K562 (cell line): ENCODE measurements around the gene GZMH. TPM values are rescaled to one million over a fixed set of nuclear protein-coding genes. Genes with fewer than 3 reads are reported as not detected.

ENCODE experiments used
- ATAC-seq: fragments of 200-7000 bp; cut with Tn5 transposase; 3 replicates; pipeline ENCODE4 v1.9.1; 2020; ENCODE audit warnings: moderate library complexity
- BruUV-seq: library from RNA; stranded (reverse); fragments of 400-500 nt; replicated peaks from 2 replicates; lab custom pipeline; 2021; lab: Mats Ljungman, UMichigan
- CTCF ChIA-PET: fragments of 300-600 bp; formaldehyde crosslinking; extraction: SDS; loops from one replicate; lab custom pipeline; 2021; ENCODE audit warnings: low intra/inter-chr PET ratio; lab: Yijun Ruan, JAX
- POLR2A ChIA-PET: fragments of 300-600, 350-650 bp; sonication (Branson Sonifier 250); formaldehyde crosslinking; extraction: SDS; loops from one replicate; lab custom pipeline; 2021; ENCODE audit warnings: antibody characterized with exemption, inconsistent platforms; lab: Yijun Ruan, JAX
- DNase-seq, 4 experiments: peaks; one replicate each; pipeline versions ENCODE4 v3.0.0 to v3.0.0-alpha.2; 2011 to 2018; ENCODE audit warnings: low spot score in 3 of 4, mixed read lengths in 3 of 4; ENCODE audit errors: extremely low read depth in 1 of 4
- FAIRE-seq: peaks from 2 replicates; lab custom pipeline; 2011; peaks lifted over from hg19 to GRCh38; lab: Jason Lieb, UNC
- H2AFZ ChIP-seq: 2 replicates; pipeline ENCODE4 v1.6.0; 2011; ENCODE audit warnings: low read depth, low read length, control low read depth, inconsistent platforms
- H3K27ac ChIP-seq: fragments of 200-600 bp; 3 replicates; pipeline ENCODE4 v1.8.0; 2011; ENCODE audit warnings: low read depth, mild to moderate bottlenecking, control low read depth, inconsistent platforms, low read length, moderate library complexity, mixed read lengths; ENCODE audit errors: extremely low read depth
- H3K27me3 ChIP-seq, 2 experiments: fragments of 300-600 bp in 1 of 2; 2 replicates in 1 of 2; 3 replicates in 1 of 2; pipeline versions ENCODE4 v1.6.0 to v1.8.0; 2011; ENCODE audit warnings: inconsistent platforms in 2 of 2, low read length in 2 of 2, mild to moderate bottlenecking in 1 of 2, mixed read lengths in 1 of 2, moderate library complexity in 1 of 2; ENCODE audit not compliant: control insufficient read depth in 2 of 2, insufficient read depth in 2 of 2
- H3K36me3 ChIP-seq: fragments of 300-600 bp; 3 replicates; pipeline ENCODE4 v1.8.0; 2011; ENCODE audit warnings: mild to moderate bottlenecking, low read length, inconsistent platforms; ENCODE audit not compliant: control insufficient read depth, insufficient read depth
- H3K4me1 ChIP-seq, 2 experiments: fragments of 200-600 bp in 1 of 2; replicated peaks in 1 of 2; 2 replicates in 1 of 2; 3 replicates in 1 of 2; pipeline versions ENCODE4 v1.5.1 to v1.8.0; 2011; ENCODE audit warnings: inconsistent platforms in 2 of 2, low read length in 2 of 2, mild to moderate bottlenecking in 1 of 2, mixed read lengths in 1 of 2, moderate library complexity in 1 of 2; ENCODE audit not compliant: control insufficient read depth in 2 of 2, insufficient read depth in 2 of 2
- H3K4me2 ChIP-seq: 2 replicates; pipeline ENCODE4 v1.6.1; 2011; ENCODE audit warnings: low read length, control low read depth, inconsistent platforms, mixed read lengths; ENCODE audit not compliant: insufficient read depth
- H3K4me3 ChIP-seq: fragments of 200-600 bp; sonication (generic), shearing (Covaris generic); 2 replicates; pipeline ENCODE4 v1.5.1; 2016; ENCODE audit warnings: control low read depth, inconsistent platforms
- H3K79me2 ChIP-seq: fragments of 200-600 bp; 3 replicates; pipeline ENCODE4 v1.8.0; 2011; ENCODE audit warnings: low read length, inconsistent platforms; ENCODE audit not compliant: control insufficient read depth, insufficient read depth
- H3K9ac ChIP-seq, 2 experiments: 2 replicates each; pipeline versions ENCODE4 v1.6.0 to v1.6.1; 2011; ENCODE audit warnings: low read depth in 2 of 2, low read length in 2 of 2, control low read depth in 1 of 2, inconsistent platforms in 1 of 2, mild to moderate bottlenecking in 1 of 2, mixed read lengths in 1 of 2; ENCODE audit not compliant: insufficient read depth in 1 of 2
- H3K9me1 ChIP-seq: one replicate; pipeline ENCODE4 v1.6.0; 2011; ENCODE audit warnings: inconsistent platforms, mild to moderate bottlenecking, low read length, moderate library complexity; ENCODE audit not compliant: control insufficient read depth, insufficient read depth
- H3K9me3 ChIP-seq: replicated peaks from 2 replicates; pipeline ENCODE4 v1.5.1; 2011; ENCODE audit warnings: low read depth, low read length, inconsistent platforms; ENCODE audit not compliant: control insufficient read depth, insufficient read depth
- H4K20me1 ChIP-seq: replicated peaks from 2 replicates; pipeline ENCODE4 v1.6.1; 2011; ENCODE audit warnings: low read length, inconsistent platforms, mixed read lengths; ENCODE audit not compliant: control insufficient read depth, insufficient read depth
- ELF1 ChIP-seq: fragments of 200-800 bp; sonication (Bioruptor generic); IDR thresholded peaks from 2 replicates; pipeline ENCODE4 v1.6.1; 2016; ENCODE audit warnings: missing genetic modification characterization, missing compliant biosample characterization
- FOXA3 ChIP-seq, 2 experiments: fragments of 450-650 bp in 1 of 2; sonication (generic) in 1 of 2; formaldehyde crosslinking; IDR thresholded peaks in 1 of 2; conservative IDR thresholded peaks in 1 of 2; 2 replicates each; pipeline versions ENCODE4 v1.4.0 to v1.8.0; 2020 to 2022; ENCODE audit warnings: mild to moderate bottlenecking in 2 of 2, missing genetic modification reagents in 1 of 2
- NFE2L1 ChIP-seq: fragments of 450-650 bp; IDR thresholded peaks from 2 replicates; pipeline ENCODE4 v1.6.1; 2016; ENCODE audit warnings: missing genetic modification characterization, low read depth, mild to moderate bottlenecking, missing compliant biosample characterization, moderate library complexity, borderline replicate concordance
- SLC30A9 ChIP-seq: fragments of 250-450 bp; sonication (Bioruptor Pico); IDR thresholded peaks from 2 replicates; pipeline ENCODE4 v1.8.0; 2022; ENCODE audit warnings: mild to moderate bottlenecking, moderate library complexity
- SMAD4 ChIP-seq: fragments of 250-450 bp; sonication (Bioruptor Pico); conservative IDR thresholded peaks from 2 replicates; pipeline ENCODE4 v1.8.0; 2021; ENCODE audit warnings: inconsistent platforms, mild to moderate bottlenecking, moderate library complexity
- TAF9B ChIP-seq: fragments of 450-650 bp; IDR thresholded peaks from 2 replicates; pipeline ENCODE4 v1.6.1; 2018; ENCODE audit warnings: mild to moderate bottlenecking; ENCODE audit not compliant: partially characterized antibody
- TFAM ChIP-seq: fragments of 250-450 bp; sonication (Bioruptor Pico); conservative IDR thresholded peaks from 2 replicates; pipeline ENCODE4 v1.5.0; 2021; ENCODE audit warnings: mild to moderate bottlenecking, moderate library complexity
- XRCC3 ChIP-seq: fragments of 450-650 bp; IDR thresholded peaks from 2 replicates; pipeline ENCODE4 v1.6.1; 2017; ENCODE audit warnings: mild to moderate bottlenecking, moderate library complexity
- ZBTB17 ChIP-seq: fragments of 450-650 bp; formaldehyde crosslinking; IDR thresholded peaks from 2 replicates; pipeline ENCODE4 v1.4.0; 2020; ENCODE audit warnings: mild to moderate bottlenecking
- ZNF408 ChIP-seq: fragments of 250-450 bp; sonication (Bioruptor Pico); IDR thresholded peaks from 2 replicates; pipeline ENCODE4 v1.4.0; 2020; ENCODE audit warnings: low read depth, mild to moderate bottlenecking, moderate library complexity
- ZSCAN29 ChIP-seq: fragments of 450-650 bp; IDR thresholded peaks from 2 replicates; pipeline ENCODE4 v1.6.1; 2017
- WGBS: fragments of 100-300 bp; shearing (Covaris generic); methylation state at CpG from one replicate; pipeline ENCODE4 v1.1.6; 2016; ENCODE audit warnings: low coverage, mixed read lengths; ENCODE audit not compliant: insufficient coverage; ENCODE audit errors: missing lambda C conversion rate; 5-methylcytosine and 5-hydroxymethylcytosine counted together
- in situ Hi-C: fragments of 300-500 bp; cut with MboI; formaldehyde crosslinking; loops from 4 replicates; pipeline ENCODE4 v1.15.0; 2018; ENCODE audit warnings: inconsistent platforms, mixed read lengths
- intact Hi-C: fragments of 100-400 bp; cut with micrococcal nuclease; formaldehyde crosslinking; loops from 2 replicates; pipeline ENCODE4 v1.14.2; 2022
- polyA plus RNA-seq, 8 experiments: library from polyadenylated mRNA; depleted of rRNA in 4 of 8; stranded (reverse) in 5 of 8; unstranded in 3 of 8; fragments of >200 nt; fragmentation: Nextera tagmentation in 2 of 8; fragmentation: Illumina TruSeq in 1 of 8; extraction: Ambion mirVana in 2 of 8; extraction: Trizol in 1 of 8; gene quantifications; 2 replicates each; pipeline versions ENCODE4 v1.2.1 to v1.2.3, GENCODE V29; 2011 to 2014; ENCODE audit warnings: inconsistent platforms in 1 of 8, missing spikeins in 1 of 8
- total RNA-seq, 7 experiments: library from RNA; depleted of rRNA in 6 of 7; stranded (reverse); fragments of >200 nt in 6 of 7; fragmentation: Illumina TruSeq in 2 of 7; extraction: Trizol in 2 of 7; gene quantifications; 2 replicates each; pipeline versions ENCODE4 v1.2.1 to v1.2.3, GENCODE V29; 2011 to 2021; ENCODE audit warnings: low replicate concordance in 1 of 7
- TF ChIP-seq, protein P1 (sequence below): fragments of 250-450 bp; sonication (Bioruptor Pico); IDR thresholded peaks from 2 replicates; pipeline ENCODE4 v1.6.1; 2021; ENCODE audit warnings: mild to moderate bottlenecking
- TF ChIP-seq, protein P2 (sequence below): fragments of 250-450 bp; sonication (Bioruptor Pico); IDR thresholded peaks from 2 replicates; pipeline ENCODE4 v1.8.0; 2021; ENCODE audit warnings: mild to moderate bottlenecking, moderate library complexity
- TF ChIP-seq, protein P3 (sequence below): IDR thresholded peaks from 2 replicates; pipeline ENCODE4 v1.6.1; 2011; ENCODE audit warnings: borderline replicate concordance, low read depth, mild to moderate bottlenecking, moderate library complexity, low read length; ENCODE audit not compliant: insufficient read depth, poor library complexity, severe bottlenecking
- TF ChIP-seq, protein P4 (sequence below): fragments of 450-650 bp; IDR thresholded peaks from 2 replicates; pipeline ENCODE4 v1.6.1; 2017; ENCODE audit warnings: antibody characterized with exemption, mild to moderate bottlenecking

The GZMH gene
- total and polyA plus RNA-seq, 9 of the 15 experiments (the other 6 are each of a cell fraction or from before 2014, with no cell fraction given), result not detected

DNA sequence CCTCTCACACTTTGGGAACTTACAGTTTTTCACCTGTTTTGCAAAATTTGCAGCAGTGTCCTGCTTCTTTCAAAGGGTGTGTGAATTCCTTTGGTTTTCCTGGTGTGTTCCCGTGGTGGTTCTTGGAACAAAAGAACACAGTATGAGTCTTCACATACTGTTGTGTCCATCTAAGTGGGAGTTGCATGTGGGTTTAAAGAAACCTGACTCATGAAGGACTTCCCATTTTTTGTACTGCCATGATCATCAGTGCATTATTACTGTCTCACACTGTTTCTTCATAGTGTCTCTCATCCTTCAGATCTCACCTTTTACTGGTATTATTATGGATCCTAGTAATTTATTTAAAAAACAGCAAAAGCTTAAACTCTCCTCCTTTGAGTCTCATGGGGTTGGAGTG lies 3.8 kb upstream of the GZMH start:
- ATAC-seq (no peak), DNase-seq (no peak), FAIRE-seq (no peak)
- no peaks in the 10 kb centered on the region for H3K27me3 ChIP-seq
- 0% methylated on average over 1 of the region's 1 CpG for WGBS
- H3K36me3 ChIP-seq, result no peaks in the 10 kb centered on the region
- BruUV-seq, result no TSS peak
- POLR2A ChIA-PET, result no interaction called here
- CTCF ChIA-PET, result no interaction called here
- no peaks in the 10 kb centered on the region for H3K9me1 ChIP-seq
- intact Hi-C loops (no loop called here), in situ Hi-C loops (no loop called here)
- H2AFZ ChIP-seq, result no peak overlapping the region
- no peaks in the 10 kb centered on the region for H3K9me3 ChIP-seq
- H4K20me1 ChIP-seq, result no peaks in the 10 kb centered on the region
- no peak overlapping the region for H3K4me2 ChIP-seq
- H3K4me1 ChIP-seq, result no peaks in the 10 kb centered on the region
- no peaks in the 10 kb centered on the region for H3K79me2 ChIP-seq
- no peak overlapping the region for H3K4me3 ChIP-seq
- H3K9ac ChIP-seq, result no peak overlapping the region
- no peak overlapping the region for H3K27ac ChIP-seq
- TF ChIP-seq ELF1 (tag), result no peak
- no peak for TF ChIP-seq NFE2L1 (tag)
- TF ChIP-seq, protein P1, sequence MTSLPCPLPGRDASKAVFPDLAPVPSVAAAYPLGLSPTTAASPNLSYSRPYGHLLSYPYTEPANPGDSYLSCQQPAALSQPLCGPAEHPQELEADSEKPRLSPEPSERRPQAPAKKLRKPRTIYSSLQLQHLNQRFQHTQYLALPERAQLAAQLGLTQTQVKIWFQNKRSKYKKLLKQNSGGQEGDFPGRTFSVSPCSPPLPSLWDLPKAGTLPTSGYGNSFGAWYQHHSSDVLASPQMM, result no peak
- no peak for TF ChIP-seq ZBTB17 (CRISPR knock-in tag)
- TF ChIP-seq TFAM, result no peak
- TF ChIP-seq, protein P2, sequence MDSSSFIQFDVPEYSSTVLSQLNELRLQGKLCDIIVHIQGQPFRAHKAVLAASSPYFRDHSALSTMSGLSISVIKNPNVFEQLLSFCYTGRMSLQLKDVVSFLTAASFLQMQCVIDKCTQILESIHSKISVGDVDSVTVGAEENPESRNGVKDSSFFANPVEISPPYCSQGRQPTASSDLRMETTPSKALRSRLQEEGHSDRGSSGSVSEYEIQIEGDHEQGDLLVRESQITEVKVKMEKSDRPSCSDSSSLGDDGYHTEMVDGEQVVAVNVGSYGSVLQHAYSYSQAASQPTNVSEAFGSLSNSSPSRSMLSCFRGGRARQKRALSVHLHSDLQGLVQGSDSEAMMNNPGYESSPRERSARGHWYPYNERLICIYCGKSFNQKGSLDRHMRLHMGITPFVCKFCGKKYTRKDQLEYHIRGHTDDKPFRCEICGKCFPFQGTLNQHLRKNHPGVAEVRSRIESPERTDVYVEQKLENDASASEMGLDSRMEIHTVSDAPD, result no peak
- TF ChIP-seq, protein P3, sequence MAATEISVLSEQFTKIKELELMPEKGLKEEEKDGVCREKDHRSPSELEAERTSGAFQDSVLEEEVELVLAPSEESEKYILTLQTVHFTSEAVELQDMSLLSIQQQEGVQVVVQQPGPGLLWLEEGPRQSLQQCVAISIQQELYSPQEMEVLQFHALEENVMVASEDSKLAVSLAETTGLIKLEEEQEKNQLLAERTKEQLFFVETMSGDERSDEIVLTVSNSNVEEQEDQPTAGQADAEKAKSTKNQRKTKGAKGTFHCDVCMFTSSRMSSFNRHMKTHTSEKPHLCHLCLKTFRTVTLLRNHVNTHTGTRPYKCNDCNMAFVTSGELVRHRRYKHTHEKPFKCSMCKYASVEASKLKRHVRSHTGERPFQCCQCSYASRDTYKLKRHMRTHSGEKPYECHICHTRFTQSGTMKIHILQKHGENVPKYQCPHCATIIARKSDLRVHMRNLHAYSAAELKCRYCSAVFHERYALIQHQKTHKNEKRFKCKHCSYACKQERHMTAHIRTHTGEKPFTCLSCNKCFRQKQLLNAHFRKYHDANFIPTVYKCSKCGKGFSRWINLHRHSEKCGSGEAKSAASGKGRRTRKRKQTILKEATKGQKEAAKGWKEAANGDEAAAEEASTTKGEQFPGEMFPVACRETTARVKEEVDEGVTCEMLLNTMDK, result no peak
- TF ChIP-seq SMAD4 (CRISPR knock-in tag), result no peak
- TF ChIP-seq TAF9B, result no peak
- no peak for TF ChIP-seq SLC30A9 (CRISPR knock-in tag)
- TF ChIP-seq ZSCAN29, result no peak
- no peak for TF ChIP-seq XRCC3
- TF ChIP-seq, protein P4, sequence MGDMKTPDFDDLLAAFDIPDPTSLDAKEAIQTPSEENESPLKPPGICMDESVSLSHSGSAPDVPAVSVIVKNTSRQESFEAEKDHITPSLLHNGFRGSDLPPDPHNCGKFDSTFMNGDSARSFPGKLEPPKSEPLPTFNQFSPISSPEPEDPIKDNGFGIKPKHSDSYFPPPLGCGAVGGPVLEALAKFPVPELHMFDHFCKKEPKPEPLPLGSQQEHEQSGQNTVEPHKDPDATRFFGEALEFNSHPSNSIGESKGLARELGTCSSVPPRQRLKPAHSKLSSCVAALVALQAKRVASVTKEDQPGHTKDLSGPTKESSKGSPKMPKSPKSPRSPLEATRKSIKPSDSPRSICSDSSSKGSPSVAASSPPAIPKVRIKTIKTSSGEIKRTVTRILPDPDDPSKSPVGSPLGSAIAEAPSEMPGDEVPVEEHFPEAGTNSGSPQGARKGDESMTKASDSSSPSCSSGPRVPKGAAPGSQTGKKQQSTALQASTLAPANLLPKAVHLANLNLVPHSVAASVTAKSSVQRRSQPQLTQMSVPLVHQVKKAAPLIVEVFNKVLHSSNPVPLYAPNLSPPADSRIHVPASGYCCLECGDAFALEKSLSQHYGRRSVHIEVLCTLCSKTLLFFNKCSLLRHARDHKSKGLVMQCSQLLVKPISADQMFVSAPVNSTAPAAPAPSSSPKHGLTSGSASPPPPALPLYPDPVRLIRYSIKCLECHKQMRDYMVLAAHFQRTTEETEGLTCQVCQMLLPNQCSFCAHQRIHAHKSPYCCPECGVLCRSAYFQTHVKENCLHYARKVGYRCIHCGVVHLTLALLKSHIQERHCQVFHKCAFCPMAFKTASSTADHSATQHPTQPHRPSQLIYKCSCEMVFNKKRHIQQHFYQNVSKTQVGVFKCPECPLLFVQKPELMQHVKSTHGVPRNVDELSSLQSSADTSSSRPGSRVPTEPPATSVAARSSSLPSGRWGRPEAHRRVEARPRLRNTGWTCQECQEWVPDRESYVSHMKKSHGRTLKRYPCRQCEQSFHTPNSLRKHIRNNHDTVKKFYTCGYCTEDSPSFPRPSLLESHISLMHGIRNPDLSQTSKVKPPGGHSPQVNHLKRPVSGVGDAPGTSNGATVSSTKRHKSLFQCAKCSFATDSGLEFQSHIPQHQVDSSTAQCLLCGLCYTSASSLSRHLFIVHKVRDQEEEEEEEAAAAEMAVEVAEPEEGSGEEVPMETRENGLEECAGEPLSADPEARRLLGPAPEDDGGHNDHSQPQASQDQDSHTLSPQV, result no peak
- no peak for TF ChIP-seq ZNF408
- TF ChIP-seq FOXA3 (CRISPR knock-in tag; conservative IDR thresholded peaks at IDR 0.05 in 1 of 2, IDR thresholded peaks at IDR 0.05 in 1 of 2), result no peak
